HepG2 (cell line): ENCODE measurements around the gene SCG2. TPM values are rescaled to one million over a fixed set of nuclear protein-coding genes. Genes with fewer than 3 reads are reported as not detected.
A peak's percentile ranks its signal among the peaks of the same experiment; 100 is the strongest.

Source experiments
- ATAC-seq: fragments of 200-7000 bp; cut with Tn5 transposase; 3 replicates; pipeline ENCODE4 v1.9.1; 2020; ENCODE audit warnings: mild to moderate bottlenecking, moderate library complexity
- BruUV-seq: library from RNA; stranded (reverse); fragments of 400-500 nt; replicated peaks from 2 replicates; lab custom pipeline; 2021; lab: Mats Ljungman, UMichigan
- CTCF ChIA-PET: fragments of 300-600 bp; formaldehyde crosslinking; extraction: SDS; loops from one replicate; lab custom pipeline; 2021; ENCODE audit warnings: low total read pairs, inconsistent platforms, low intra/inter-chr PET ratio; lab: Yijun Ruan, JAX
- POLR2A ChIA-PET: fragments of 350-600 bp; sonication (Branson Sonifier 250); formaldehyde crosslinking; loops from one replicate; lab custom pipeline; 2020; ENCODE audit warnings: antibody characterized with exemption, inconsistent platforms; lab: Yijun Ruan, JAX
- DNase-seq: peaks from one replicate; pipeline ENCODE4 v3.0.0-alpha.2; 2015; ENCODE audit warnings: low spot score
- FAIRE-seq: peaks from 3 replicates; lab custom pipeline; 2011; peaks lifted over from hg19 to GRCh38; lab: Jason Lieb, UNC
- H2AFZ ChIP-seq: one replicate; pipeline ENCODE4 v1.6.1; 2011; ENCODE audit warnings: low read length, inconsistent platforms
- H3K27ac ChIP-seq: fragments of 300-600 bp; 3 replicates; pipeline ENCODE4 v1.8.0; 2011; ENCODE audit warnings: mixed run types, mild to moderate bottlenecking, mixed read lengths, low read length, inconsistent platforms; ENCODE audit not compliant: insufficient read depth; ENCODE audit errors: extremely low read length
- H3K27me3 ChIP-seq, 2 experiments: fragments of 200-600 bp in 1 of 2; 2 replicates in 1 of 2; 3 replicates in 1 of 2; pipeline versions ENCODE4 v1.6.0 to v1.8.0; 2011; ENCODE audit warnings: low read length in 2 of 2, mild to moderate bottlenecking in 2 of 2, moderate library complexity in 2 of 2, inconsistent platforms in 1 of 2; ENCODE audit not compliant: insufficient read depth in 2 of 2, control insufficient read depth in 1 of 2
- H3K36me3 ChIP-seq, 2 experiments: fragments of 200-600 bp in 1 of 2; replicated peaks in 1 of 2; 2 replicates in 1 of 2; 3 replicates in 1 of 2; pipeline versions ENCODE4 v1.5.1 to v1.8.0; 2011; ENCODE audit warnings: low read length in 2 of 2, inconsistent platforms in 1 of 2; ENCODE audit not compliant: insufficient read depth in 2 of 2, control insufficient read depth in 1 of 2
- H3K4me1 ChIP-seq: 2 replicates; pipeline ENCODE4 v1.5.1; 2012; ENCODE audit warnings: low read length, inconsistent platforms; ENCODE audit not compliant: insufficient read depth
- H3K4me2 ChIP-seq: 2 replicates; pipeline ENCODE4 v1.6.0; 2011; ENCODE audit warnings: low read depth, low read length, inconsistent platforms
- H3K4me3 ChIP-seq, 3 experiments: fragments of 200-600 bp in 1 of 3; sonication (generic), shearing (Covaris generic) in 1 of 3; replicated peaks in 1 of 3; 2 replicates each; pipeline ENCODE4 v1.5.1; 2011 to 2016; ENCODE audit warnings: low read length in 3 of 3, inconsistent platforms in 2 of 3, low read depth in 2 of 3, mild to moderate bottlenecking in 2 of 3, control low read depth in 1 of 3, mixed read lengths in 1 of 3; ENCODE audit not compliant: insufficient read depth in 1 of 3
- H3K79me2 ChIP-seq: one replicate; pipeline ENCODE4 v1.6.1; 2011; ENCODE audit warnings: low read length, inconsistent platforms; ENCODE audit not compliant: insufficient read depth
- H3K9ac ChIP-seq: 2 replicates; pipeline ENCODE4 v1.6.0; 2011; ENCODE audit warnings: mild to moderate bottlenecking, low read depth, low read length, inconsistent platforms; ENCODE audit not compliant: insufficient read depth
- H3K9me3 ChIP-seq: 2 replicates; pipeline ENCODE4 v1.5.1; 2012; ENCODE audit warnings: mild to moderate bottlenecking, low read length
- H4K20me1 ChIP-seq: 2 replicates; pipeline ENCODE4 v1.6.0; 2011; ENCODE audit warnings: inconsistent platforms, mild to moderate bottlenecking, low read length, moderate library complexity; ENCODE audit not compliant: insufficient read depth
- BHLHE40 ChIP-seq: IDR thresholded peaks from 2 replicates; pipeline ENCODE4 v1.6.1; 2011; ENCODE audit warnings: low read length, improper control_type of control experiment
- HMGA1 ChIP-seq: sonication (generic); formaldehyde crosslinking; conservative IDR thresholded peaks from 2 replicates; pipeline ENCODE4 v1.4.0; 2020; ENCODE audit warnings: missing genetic modification reagents
- KDM2A ChIP-seq: sonication (generic); formaldehyde crosslinking; IDR thresholded peaks from 2 replicates; pipeline ENCODE4 v1.4.0; 2020; ENCODE audit warnings: low read depth, missing genetic modification reagents, borderline replicate concordance
- ZNF230 ChIP-seq: sonication (generic); formaldehyde crosslinking; IDR thresholded peaks from 2 replicates; pipeline ENCODE4 v1.4.0; 2020; ENCODE audit warnings: mild to moderate bottlenecking, missing genetic modification reagents
- ZNF264 ChIP-seq: sonication (generic); formaldehyde crosslinking; IDR thresholded peaks from 2 replicates; pipeline ENCODE4 v1.4.0; 2020; ENCODE audit warnings: missing genetic modification reagents
- ZNF274 ChIP-seq: sonication (generic); formaldehyde crosslinking; IDR thresholded peaks from 2 replicates; pipeline ENCODE4 v1.5.1; 2020; ENCODE audit warnings: mild to moderate bottlenecking, missing genetic modification reagents
- ZNF282 ChIP-seq: fragments of 450-650 bp; IDR thresholded peaks from 2 replicates; pipeline ENCODE4 v1.6.1; 2018; ENCODE audit not compliant: partially characterized antibody
- ZNF383 ChIP-seq: sonication (generic); formaldehyde crosslinking; IDR thresholded peaks from 2 replicates; pipeline ENCODE4 v1.4.0; 2020; ENCODE audit warnings: missing genetic modification reagents, mild to moderate bottlenecking, borderline replicate concordance
- ZNF616 ChIP-seq: sonication (generic); formaldehyde crosslinking; IDR thresholded peaks from 2 replicates; pipeline ENCODE4 v1.5.0; 2020; ENCODE audit warnings: low read depth, mild to moderate bottlenecking, missing genetic modification reagents
- ZNF891 ChIP-seq: sonication (generic); formaldehyde crosslinking; IDR thresholded peaks from 2 replicates; pipeline ENCODE4 v1.5.0; 2020; ENCODE audit warnings: mild to moderate bottlenecking, missing genetic modification reagents
- WGBS: methylation state at CpG from one replicate; pipeline ENCODE4 v1.1.6; 2017; ENCODE audit warnings: low lambda C conversion rate; 5-methylcytosine and 5-hydroxymethylcytosine counted together
- in situ Hi-C: cut with HindIII; loops from 2 replicates; pipeline ENCODE4 v1.10.0; 2017; ENCODE audit warnings: low pct_unique_long_range_greater_than_20kb; ENCODE audit not compliant: extremely low pct_ligation_motif_present
- intact Hi-C: fragments of 100-400 bp; cut with micrococcal nuclease; formaldehyde crosslinking; loops from one replicate; pipeline ENCODE4 v1.10.0; 2022; ENCODE audit not compliant: unreplicated experiment
- polyA plus RNA-seq, 8 experiments: library from polyadenylated mRNA; depleted of rRNA in 3 of 8; stranded (reverse) in 7 of 8; unstranded in 1 of 8; fragments of >200 nt; fragmentation: Illumina TruSeq in 4 of 8; extraction: Trizol in 4 of 8; gene quantifications; 2 replicates each; pipeline versions ENCODE4 v1.2.1 to v1.2.3, GENCODE V29; 2011 to 2016; ENCODE audit warnings: low read depth in 4 of 8, missing spikeins in 1 of 8, mixed read lengths in 1 of 8; ENCODE audit not compliant: insufficient read depth in 1 of 8
- total RNA-seq, 5 experiments: library from RNA; depleted of rRNA; stranded (reverse); fragments of >200 nt; fragmentation: Illumina TruSeq; extraction: Trizol; gene quantifications; 2 replicates each; pipeline ENCODE4 v1.2.3, GENCODE V29; 2016; ENCODE audit warnings: low read depth in 1 of 5
- TF ChIP-seq, protein P1 (sequence below): sonication (generic); formaldehyde crosslinking; IDR thresholded peaks from 2 replicates; pipeline ENCODE4 v1.5.1; 2020; ENCODE audit warnings: mild to moderate bottlenecking, missing genetic modification reagents, moderate library complexity

The SCG2 gene
- total and polyA plus RNA-seq, 2 of the 13 experiments (the other 11 are each of a cell fraction or from before 2014, with no cell fraction given) = not detected

DNA sequence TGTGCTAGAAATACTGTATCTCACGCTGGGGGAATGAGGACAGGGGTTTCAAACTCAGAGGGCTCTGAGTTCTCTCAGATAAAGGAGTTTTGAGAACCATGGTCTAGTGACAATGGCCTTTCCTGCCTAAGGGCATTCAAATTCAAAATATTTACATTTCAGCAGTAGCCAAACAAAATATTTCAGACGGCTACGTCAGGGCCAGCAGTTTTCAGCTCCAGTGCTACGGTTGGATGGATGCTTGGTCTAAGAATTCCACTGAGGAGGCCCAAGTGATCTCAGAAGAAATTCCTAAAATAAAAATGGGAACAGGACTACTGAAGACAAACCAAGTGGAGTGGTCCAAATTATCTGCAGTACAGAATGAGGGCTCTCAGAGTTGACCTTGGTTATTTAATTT lies 41.1 kb upstream of the SCG2 start:
- H4K20me1 ChIP-seq = no peaks in the 10 kb centered on the region
- intact Hi-C loops = no loop called here
- TF ChIP-seq ZNF383 = no peak
- no peak for TF ChIP-seq ZNF274
- no peak for TF ChIP-seq BHLHE40
- TF ChIP-seq ZNF616 = no peak
- TF ChIP-seq KDM2A (CRISPR knock-in tag) = no peak
- no peak for TF ChIP-seq ZNF891
- no peak for TF ChIP-seq ZNF282
- TF ChIP-seq HMGA1 (CRISPR knock-in tag) = no peak
- TF ChIP-seq ZNF264 (CRISPR knock-in tag) = no peak
- TF ChIP-seq, protein P1, sequence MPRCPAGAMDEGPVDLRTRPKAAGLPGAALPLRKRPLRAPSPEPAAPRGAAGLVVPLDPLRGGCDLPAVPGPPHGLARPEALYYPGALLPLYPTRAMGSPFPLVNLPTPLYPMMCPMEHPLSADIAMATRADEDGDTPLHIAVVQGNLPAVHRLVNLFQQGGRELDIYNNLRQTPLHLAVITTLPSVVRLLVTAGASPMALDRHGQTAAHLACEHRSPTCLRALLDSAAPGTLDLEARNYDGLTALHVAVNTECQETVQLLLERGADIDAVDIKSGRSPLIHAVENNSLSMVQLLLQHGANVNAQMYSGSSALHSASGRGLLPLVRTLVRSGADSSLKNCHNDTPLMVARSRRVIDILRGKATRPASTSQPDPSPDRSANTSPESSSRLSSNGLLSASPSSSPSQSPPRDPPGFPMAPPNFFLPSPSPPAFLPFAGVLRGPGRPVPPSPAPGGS = no peak
- TF ChIP-seq ZNF230 (CRISPR knock-in tag) = no peak
- in situ Hi-C loops = no loop called here
- H3K36me3 ChIP-seq = no peaks in the 10 kb centered on the region
- POLR2A ChIA-PET = no interaction called here
- ATAC-seq (peak; percentile 44; the same call in 2 of the 3 replicates), DNase-seq (no peak), FAIRE-seq (no peak)
- H3K4me3 ChIP-seq = no peak overlapping the region
- H2AFZ ChIP-seq = no peak overlapping the region
- no peak overlapping the region for H3K9ac ChIP-seq
- H3K27ac ChIP-seq = no peak overlapping the region
- no peaks in the 10 kb centered on the region for H3K9me3 ChIP-seq
- H3K79me2 ChIP-seq = no peaks in the 10 kb centered on the region
- no peak overlapping the region for H3K4me2 ChIP-seq
- peaks cover 0 to 8% of the 10 kb centered on the region in 2 experiments; a peak in 2 of 5 replicates for H3K27me3 ChIP-seq
- peaks cover 18% of the 10 kb centered on the region; the same call in 1 of the 2 replicates for H3K4me1 ChIP-seq
- 7% methylated on average over 4 of the region's 4 CpGs for WGBS
- CTCF ChIA-PET = no interaction called here
- no TSS peak for BruUV-seq
